IgD-negative memory B cell (primary cell): ENCODE results near the gene PLEKHG3. TPM values are rescaled to one million over a fixed set of nuclear protein-coding genes. Genes with fewer than 3 reads are reported as not detected.

Experiments
- H3K27ac Mint-ChIP-seq, 3 donors: one replicate each; pipeline ENCODE4 v1.8.0; 2020 to 2022; ENCODE audit warnings: mild to moderate bottlenecking in 3 of 3, mixed read lengths in 3 of 3, moderate library complexity in 1 of 3
- H3K27me3 Mint-ChIP-seq: one replicate; pipeline ENCODE4 v1.8.0; 2021; ENCODE audit warnings: mixed read lengths
- H3K36me3 Mint-ChIP-seq: one replicate; pipeline ENCODE4 v1.8.0; 2020; ENCODE audit warnings: mild to moderate bottlenecking, mixed read lengths
- H3K4me1 Mint-ChIP-seq, 3 donors: one replicate each; pipeline ENCODE4 v1.8.0; 2020 to 2022; ENCODE audit warnings: mixed read lengths in 3 of 3, mild to moderate bottlenecking in 1 of 3
- H3K4me3 Mint-ChIP-seq, 4 donors: one replicate each; pipeline ENCODE4 v1.8.0; 2020 to 2022; ENCODE audit warnings: mild to moderate bottlenecking in 4 of 4, mixed read lengths in 4 of 4, moderate library complexity in 3 of 4
- H3K9me3 Mint-ChIP-seq, 3 donors: one replicate each; pipeline ENCODE4 v1.8.0; 2020 to 2021; ENCODE audit warnings: mixed read lengths in 3 of 3, mild to moderate bottlenecking in 1 of 3
- polyA plus RNA-seq: library from polyadenylated mRNA; unstranded; fragments of 300-500 nt; fragmentation: Illumina TruSeq; gene quantifications from one replicate; pipeline ENCODE4 v1.2.3, GENCODE V29; 2021

The PLEKHG3 gene
- polyA plus RNA-seq, 1 donor from 2014 or later, result 4.7 TPM

DNA sequence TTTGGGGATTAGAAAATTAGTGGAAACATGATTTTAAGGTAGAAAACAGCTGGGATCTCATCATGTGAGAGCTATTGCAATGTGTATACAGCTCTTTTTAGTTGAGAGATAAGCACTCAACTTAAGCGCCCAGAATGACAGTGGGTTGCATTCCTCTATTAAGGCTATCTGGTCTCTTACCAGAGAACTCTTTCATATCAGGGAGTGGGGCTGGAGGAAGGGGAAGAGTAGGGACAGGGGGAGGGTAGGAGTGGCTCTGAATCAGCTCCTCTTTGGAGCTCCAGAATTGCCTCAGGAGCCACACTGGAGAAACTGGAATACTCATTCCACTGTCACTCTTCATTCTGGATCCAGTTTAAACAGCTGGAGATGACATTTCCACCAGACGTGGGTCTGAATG is 9.2 kb upstream of the PLEKHG3 start:
- peaks cover under 1 to 7% (median 6%) of the 10 kb centered on the region in 3 donors for H3K4me1 Mint-ChIP-seq
- no peaks in the 10 kb centered on the region for H3K36me3 Mint-ChIP-seq
- H3K4me3 Mint-ChIP-seq, result no peak overlapping the region
- H3K27ac Mint-ChIP-seq, result no peak overlapping the region
- H3K9me3 Mint-ChIP-seq, result no peaks in the 10 kb centered on the region
- H3K27me3 Mint-ChIP-seq, result peaks cover 3% of the 10 kb centered on the region

DNA sequence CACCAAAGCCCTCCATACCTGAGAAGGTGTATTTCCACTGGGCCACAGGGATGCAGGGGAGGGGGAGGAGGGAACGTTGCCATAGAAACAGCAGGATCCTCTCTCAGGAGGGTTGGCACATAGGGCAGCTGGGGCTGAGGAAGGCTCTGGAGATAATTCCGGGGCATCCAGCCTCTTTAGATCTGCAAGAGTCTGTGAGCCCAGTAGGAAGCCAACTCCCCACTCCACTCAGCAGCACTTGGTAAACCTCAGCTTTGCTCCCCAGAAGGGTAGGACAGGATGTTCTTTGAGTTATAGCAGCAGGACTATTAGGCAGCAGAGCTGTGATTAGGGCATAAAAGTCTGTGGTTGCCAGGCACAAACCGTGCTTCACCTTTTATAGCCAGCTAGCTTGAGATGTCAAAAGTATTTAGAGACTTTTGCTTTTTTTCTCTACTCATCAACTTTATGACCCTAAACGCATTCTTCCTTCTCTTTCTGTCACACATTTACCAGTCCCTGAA is 7.8 kb upstream of the PLEKHG3 start:
- no peaks in the 10 kb centered on the region for H3K36me3 Mint-ChIP-seq
- no peaks in the 10 kb centered on the region for H3K9me3 Mint-ChIP-seq
- H3K27me3 Mint-ChIP-seq, result peaks cover 12% of the 10 kb centered on the region
- H3K4me1 Mint-ChIP-seq, result peaks cover 2 to 7% (median 6%) of the 10 kb centered on the region in 3 donors
- H3K27ac Mint-ChIP-seq, result no peak overlapping the region
- peak overlapping the region in 1 of 4 donors; percentile 52 for H3K4me3 Mint-ChIP-seq

DNA sequence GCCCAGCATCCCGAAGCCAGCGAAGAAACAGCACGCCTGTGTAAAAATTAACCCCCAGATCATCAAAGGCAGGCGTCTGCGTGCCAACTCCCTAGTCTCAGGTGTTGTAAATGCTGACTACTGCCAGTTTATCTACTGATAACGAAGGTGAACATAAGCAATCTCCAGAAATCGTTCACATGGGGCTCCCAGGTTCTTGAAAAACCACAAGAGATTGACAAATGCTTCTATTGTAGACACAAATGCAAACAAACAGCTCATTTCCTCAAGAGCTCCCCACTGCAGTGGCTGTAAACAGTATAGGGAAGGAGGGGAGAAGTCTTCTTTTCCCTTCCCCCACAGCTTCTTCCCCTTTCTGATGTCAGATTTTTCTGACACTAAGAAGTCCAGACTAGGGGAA is 5.3 kb upstream of the PLEKHG3 start:
- H3K27me3 Mint-ChIP-seq, result peaks cover 34% of the 10 kb centered on the region
- H3K27ac Mint-ChIP-seq, result no peak overlapping the region
- no peaks in the 10 kb centered on the region for H3K9me3 Mint-ChIP-seq
- H3K4me3 Mint-ChIP-seq, result no peak overlapping the region
- peaks cover 6 to 18% (median 18%) of the 10 kb centered on the region in 3 donors for H3K4me1 Mint-ChIP-seq
- no peaks in the 10 kb centered on the region for H3K36me3 Mint-ChIP-seq

DNA sequence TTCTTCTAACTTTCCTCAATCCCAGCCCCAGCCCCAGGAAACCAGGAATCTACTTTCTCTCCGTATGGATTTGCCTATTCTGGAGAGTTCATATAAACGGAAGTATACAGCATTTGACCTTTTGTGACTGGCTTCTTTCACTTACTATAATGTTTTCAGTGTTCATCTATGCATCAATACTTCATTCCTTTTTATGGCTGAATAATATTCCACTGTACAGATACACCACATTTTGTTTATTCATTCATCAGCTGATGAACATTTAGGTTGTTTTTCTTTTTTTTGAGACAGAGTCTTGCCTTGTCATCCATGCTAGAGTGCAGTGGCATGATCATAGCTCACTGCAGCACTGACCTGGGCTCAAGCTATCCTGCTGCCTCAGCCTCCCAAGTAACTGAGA is 3.9 kb upstream of the PLEKHG3 start:
- no peaks in the 10 kb centered on the region for H3K9me3 Mint-ChIP-seq
- peaks cover 38% of the 10 kb centered on the region for H3K27me3 Mint-ChIP-seq
- H3K27ac Mint-ChIP-seq, result peak overlapping the region in 1 of 3 donors; percentile 77
- H3K4me1 Mint-ChIP-seq, result peaks cover 7 to 20% (median 18%) of the 10 kb centered on the region in 3 donors
- no peak overlapping the region for H3K4me3 Mint-ChIP-seq
- H3K36me3 Mint-ChIP-seq, result no peaks in the 10 kb centered on the region

DNA sequence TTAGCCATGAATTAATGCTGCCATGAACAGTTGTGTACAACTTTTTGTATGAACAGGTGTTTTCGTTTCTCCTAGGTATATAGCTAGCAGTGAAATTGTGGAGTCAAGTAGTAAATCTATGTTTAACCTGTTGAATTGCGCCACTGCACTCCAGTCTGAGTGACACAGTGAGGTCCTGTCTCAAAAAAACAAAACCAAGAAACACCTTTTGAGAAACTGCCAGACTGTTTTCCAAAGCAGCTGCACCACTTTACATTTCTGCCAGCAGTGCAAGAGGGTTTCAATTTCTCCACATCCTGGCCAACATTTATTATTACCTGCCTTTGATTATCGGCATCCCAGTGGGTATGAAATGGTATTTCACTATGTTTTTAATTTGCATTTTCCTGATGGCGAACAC is 3.3 kb upstream of the PLEKHG3 start:
- Mint-ChIP-seq H3K27ac (no peak overlapping the region), H3K9me3 (no peaks in the 10 kb centered on the region), H3K4me3 (no peak overlapping the region), H3K4me1 (peaks cover 8 to 25% (median 24%) of the 10 kb centered on the region in 3 donors), H3K27me3 (peaks cover 44% of the 10 kb centered on the region), H3K36me3 (no peaks in the 10 kb centered on the region)

DNA sequence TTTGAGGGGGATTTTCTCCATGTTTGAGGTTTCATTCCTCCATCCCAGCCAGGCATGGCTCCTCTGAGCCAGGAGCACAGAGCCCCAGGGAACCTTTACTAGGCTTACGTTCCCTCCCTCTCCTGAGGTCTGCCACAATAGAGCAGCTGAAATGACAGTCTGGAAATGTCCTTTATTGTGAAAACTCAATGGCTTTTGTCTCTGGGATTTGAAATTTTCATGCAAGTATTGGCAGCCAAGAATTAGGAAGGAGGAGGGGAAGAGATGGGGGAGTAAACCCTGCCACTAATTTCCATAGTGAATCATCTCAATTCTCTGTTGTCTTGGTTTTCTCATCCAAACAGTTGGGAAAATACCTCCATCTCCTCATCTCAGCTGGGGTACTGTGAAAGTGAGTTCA is 2.6 kb upstream of the PLEKHG3 start:
- H3K27ac Mint-ChIP-seq, result no peak overlapping the region
- no peak overlapping the region for H3K4me3 Mint-ChIP-seq
- peaks cover 47% of the 10 kb centered on the region for H3K27me3 Mint-ChIP-seq
- no peaks in the 10 kb centered on the region for H3K36me3 Mint-ChIP-seq
- peaks cover 8 to 26% (median 25%) of the 10 kb centered on the region in 3 donors for H3K4me1 Mint-ChIP-seq
- no peaks in the 10 kb centered on the region for H3K9me3 Mint-ChIP-seq

DNA sequence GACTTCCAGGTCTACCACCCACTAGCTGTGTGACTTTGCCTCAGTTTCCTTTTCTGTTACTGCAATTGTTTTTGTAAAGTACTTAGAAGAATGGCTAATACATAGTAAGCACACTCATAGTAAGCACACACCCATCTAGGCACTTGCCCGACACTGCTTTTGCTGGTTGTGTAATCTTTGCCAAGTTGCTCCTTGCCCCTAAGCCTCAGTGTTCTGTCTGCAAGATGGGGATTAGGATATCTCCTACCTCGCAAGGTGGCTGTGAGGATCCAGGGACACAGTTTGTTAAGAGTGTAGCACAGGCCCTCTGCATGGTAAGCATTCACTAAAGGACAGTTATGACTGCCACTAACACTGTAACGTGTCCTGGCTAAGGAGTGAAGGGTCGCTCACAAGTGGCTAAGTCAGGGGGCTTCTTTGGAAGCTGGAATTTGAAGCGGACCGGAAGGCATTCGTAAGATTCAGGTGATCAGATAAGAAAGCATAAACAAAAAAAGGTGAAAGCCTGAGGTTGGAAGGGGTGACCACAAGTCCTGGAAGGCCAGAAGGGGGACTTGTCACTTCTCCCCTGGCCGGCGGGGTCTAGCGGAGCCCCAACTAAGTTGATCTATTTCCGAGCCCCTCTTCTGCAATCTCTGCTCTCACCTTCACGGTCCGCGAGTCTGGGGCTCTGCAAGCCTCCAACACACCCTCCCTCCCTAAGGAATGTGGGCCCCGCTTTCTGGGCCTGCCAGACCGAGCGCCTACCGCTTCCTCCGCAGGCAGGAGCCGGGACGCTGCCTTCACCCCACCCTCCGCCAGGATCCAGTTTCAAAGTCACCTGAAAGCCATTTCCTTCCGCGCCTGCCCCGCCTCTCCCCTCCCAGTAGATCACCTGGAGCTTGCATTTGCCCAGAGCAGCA is 1.5 kb upstream of the PLEKHG3 start:
- Mint-ChIP-seq H3K27me3 (peaks cover 50% of the 10 kb centered on the region), H3K27ac (peak overlapping the region in 2 of 3 donors; percentile 13 to 75), H3K4me3 (peak overlapping the region; percentile 51 to 91 (median 76))

DNA sequence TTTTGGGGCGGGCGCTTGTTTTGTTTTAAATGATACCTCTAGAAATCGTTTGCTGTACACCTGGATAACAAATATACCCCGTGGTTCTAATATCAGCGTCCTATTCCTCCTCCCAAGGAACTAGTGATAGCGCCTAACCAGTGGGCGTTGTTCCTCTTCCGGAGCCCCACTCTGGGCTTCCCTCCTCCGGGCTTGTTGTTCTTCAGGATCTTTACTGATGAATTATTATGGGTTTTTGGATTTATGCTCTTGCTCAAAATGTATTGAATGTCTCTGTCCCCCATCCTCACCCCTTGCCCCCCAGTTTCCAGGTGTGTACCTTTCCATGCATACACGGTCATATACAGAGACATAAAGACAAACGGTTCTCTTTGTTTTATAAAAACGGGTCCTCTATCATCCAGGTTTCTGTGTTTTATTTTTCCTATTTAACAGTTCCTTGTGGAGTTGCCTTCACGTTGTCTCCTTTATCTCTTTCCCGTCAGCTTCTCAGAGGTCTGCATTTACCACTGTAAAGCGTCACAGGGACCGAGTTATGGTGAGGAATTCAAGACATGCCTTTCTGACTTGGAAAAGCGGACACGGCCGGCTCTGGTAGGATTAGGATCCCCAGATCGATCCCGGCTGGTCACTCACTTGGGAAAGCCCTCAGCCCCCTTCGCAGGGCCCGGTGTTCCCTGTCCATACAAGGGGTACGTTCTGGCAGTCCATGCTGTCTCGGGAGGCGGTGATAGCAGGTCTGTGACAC is 655 bp upstream of the PLEKHG3 start:
- Mint-ChIP-seq H3K27ac (peak overlapping the region in 1 of 3 donors; percentile 75), H3K9me3 (no peaks in the 10 kb centered on the region), H3K36me3 (no peaks in the 10 kb centered on the region), H3K4me1 (peaks cover 10 to 36% (median 28%) of the 10 kb centered on the region in 3 donors), H3K27me3 (peaks cover 50% of the 10 kb centered on the region), H3K4me3 (peak overlapping the region; percentile 51 to 91 (median 76))

More for the DNA sequence above, 1.5 kb upstream of the PLEKHG3 start:
- no peaks in the 10 kb centered on the region for H3K9me3 Mint-ChIP-seq
- H3K4me1 Mint-ChIP-seq, result peaks cover 8 to 32% (median 28%) of the 10 kb centered on the region in 3 donors
- no peaks in the 10 kb centered on the region for H3K36me3 Mint-ChIP-seq

DNA sequence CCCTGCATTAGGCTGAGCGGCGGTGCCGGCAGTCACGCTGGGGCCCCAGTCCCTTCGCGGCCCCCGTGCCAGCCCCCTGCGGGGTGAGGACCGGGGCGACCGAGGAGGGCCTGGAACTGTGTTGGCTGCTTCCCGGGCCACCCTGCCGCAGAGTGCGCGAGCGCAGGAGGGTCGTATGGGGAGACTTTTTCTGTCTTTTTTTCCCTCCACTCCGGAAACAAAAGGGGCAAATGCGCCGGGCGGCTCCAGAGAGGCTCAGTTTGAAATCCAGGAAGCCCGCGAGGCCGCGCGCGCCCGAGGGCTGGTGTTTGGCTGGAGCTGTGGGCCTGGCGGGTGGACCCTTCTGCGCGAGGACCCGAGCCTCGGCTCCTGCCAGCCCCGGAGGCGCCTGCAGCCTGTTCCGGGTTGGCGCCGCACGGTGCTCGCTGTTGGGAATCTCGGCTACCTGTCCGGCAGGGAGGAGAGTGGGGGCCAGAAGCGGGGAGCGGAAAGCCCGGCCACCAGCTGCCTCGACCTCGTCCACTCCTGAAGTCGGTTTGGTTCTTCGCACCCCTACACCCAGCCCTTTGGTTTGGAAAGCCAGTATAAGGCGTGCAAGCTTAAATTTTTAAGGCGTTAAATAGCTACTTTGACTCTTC is 638 bp downstream of the PLEKHG3 start:
- Mint-ChIP-seq H3K27ac (peak overlapping the region in 1 of 3 donors; percentile 62), H3K9me3 (no peaks in the 10 kb centered on the region), H3K27me3 (peaks cover 53% of the 10 kb centered on the region), H3K4me3 (peak overlapping the region; percentile 28 to 87 (median 63)), H3K4me1 (peaks cover 19 to 39% (median 30%) of the 10 kb centered on the region in 3 donors), H3K36me3 (no peaks in the 10 kb centered on the region)

DNA sequence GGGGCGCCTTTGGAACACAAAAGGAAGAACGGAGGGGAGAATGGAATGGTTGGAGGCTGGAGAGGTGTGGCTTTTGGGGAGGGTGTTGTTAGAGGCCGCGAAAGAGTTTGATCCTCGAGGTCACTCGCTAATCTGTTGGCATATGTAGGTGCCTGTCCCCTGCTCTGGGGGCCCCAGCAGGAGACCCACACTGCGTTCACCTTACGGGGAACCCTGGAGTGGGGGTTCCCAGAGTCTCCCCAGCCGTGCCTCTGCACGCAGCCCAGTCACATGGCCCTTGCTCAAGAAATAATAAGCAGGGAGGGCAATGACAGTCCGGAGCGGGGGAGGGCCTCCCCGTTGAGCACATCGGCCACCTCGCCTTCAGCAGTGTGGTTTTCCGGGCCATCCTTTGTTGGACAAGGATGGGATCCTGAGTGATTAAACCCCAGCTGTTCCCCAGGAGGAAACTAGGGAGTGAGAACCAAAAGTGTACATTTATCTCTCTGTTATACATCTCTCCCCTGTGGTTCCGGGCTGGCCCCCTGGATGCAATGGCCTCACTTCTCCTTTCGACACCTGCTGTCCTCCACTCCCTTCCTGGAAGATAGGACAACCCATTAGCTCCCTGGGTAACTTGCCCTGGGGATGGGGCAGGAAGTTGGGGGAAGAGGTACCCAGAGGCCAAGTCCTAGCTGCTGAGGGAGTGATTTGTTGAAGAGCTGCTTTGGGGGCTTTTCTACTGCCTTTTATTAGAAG is 1.3 kb downstream of the PLEKHG3 start:
- H3K4me1 Mint-ChIP-seq, result peaks cover 17 to 39% (median 30%) of the 10 kb centered on the region in 3 donors
- H3K9me3 Mint-ChIP-seq, result no peaks in the 10 kb centered on the region
- H3K4me3 Mint-ChIP-seq, result peak overlapping the region; percentile 28 to 87 (median 67)
- H3K36me3 Mint-ChIP-seq, result no peaks in the 10 kb centered on the region
- peaks cover 50% of the 10 kb centered on the region for H3K27me3 Mint-ChIP-seq
- H3K27ac Mint-ChIP-seq, result peak overlapping the region in 1 of 3 donors; percentile 62

DNA sequence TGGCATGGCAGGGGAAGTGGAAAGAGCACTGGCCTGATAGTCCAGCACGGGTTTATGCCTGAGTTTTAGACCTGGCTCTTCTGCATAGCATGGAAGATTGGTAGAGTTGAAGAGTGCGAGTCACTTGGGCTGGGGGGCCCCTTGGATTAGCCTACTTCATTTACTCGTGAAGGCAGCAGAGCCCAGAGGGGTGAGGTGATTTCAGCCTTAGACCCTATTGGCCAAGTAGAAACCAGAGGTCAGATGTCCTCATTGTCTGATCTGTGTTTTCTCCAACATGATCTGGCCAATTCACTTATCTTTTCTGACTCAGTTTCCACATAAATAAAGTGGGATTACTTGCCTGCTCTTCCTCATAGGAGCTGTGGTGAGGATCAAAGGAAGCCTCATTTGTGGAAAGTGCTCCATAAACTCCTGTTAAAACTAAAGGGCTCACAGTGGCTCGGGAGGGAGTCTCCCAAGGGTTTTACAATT is 1.9 kb downstream of the PLEKHG3 start:
- H3K27ac Mint-ChIP-seq, result no peak overlapping the region
- peaks cover 17 to 39% (median 30%) of the 10 kb centered on the region in 3 donors for H3K4me1 Mint-ChIP-seq
- H3K27me3 Mint-ChIP-seq, result peaks cover 46% of the 10 kb centered on the region
- no peaks in the 10 kb centered on the region for H3K9me3 Mint-ChIP-seq
- H3K4me3 Mint-ChIP-seq, result peak overlapping the region in 3 of 4 donors; percentile 28 to 87 (median 82)
- H3K36me3 Mint-ChIP-seq, result no peaks in the 10 kb centered on the region

DNA sequence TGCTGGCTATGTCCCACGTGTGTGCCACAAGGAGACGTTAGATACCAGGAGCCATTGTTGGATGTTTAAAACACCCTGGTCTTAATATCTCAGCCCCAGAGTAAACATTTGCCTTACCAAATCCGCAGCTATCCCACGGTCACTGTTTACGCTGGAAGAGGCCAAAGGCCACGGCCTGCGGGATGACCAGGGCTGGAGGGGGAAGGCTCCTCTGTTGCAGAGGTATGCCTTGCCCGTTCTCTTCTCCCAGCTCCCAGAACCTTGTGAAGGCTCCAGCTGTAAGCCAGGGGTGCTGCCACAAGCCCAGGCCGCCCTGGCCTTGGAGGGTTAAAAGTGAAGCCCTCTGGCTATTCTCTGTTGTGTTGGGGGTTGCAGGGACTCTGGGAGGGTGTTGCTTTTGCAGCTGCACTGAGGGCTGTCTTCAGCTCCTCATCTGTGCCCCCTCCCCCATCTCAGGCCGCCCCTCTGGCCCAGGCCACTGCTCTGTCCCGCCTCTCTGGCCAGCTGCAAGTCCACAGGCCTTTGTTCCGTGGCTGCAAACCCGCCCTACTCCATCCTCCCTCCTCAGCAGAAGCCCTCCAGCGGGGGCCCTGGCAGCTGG is 2.5 kb downstream of the PLEKHG3 start:
- H3K36me3 Mint-ChIP-seq, result no peaks in the 10 kb centered on the region
- no peaks in the 10 kb centered on the region for H3K9me3 Mint-ChIP-seq
- H3K4me1 Mint-ChIP-seq, result peaks cover 17 to 39% (median 30%) of the 10 kb centered on the region in 3 donors
- no peak overlapping the region for H3K27ac Mint-ChIP-seq
- peaks cover 41% of the 10 kb centered on the region for H3K27me3 Mint-ChIP-seq
- peak overlapping the region in 3 of 4 donors; percentile 28 to 87 (median 28) for H3K4me3 Mint-ChIP-seq

DNA sequence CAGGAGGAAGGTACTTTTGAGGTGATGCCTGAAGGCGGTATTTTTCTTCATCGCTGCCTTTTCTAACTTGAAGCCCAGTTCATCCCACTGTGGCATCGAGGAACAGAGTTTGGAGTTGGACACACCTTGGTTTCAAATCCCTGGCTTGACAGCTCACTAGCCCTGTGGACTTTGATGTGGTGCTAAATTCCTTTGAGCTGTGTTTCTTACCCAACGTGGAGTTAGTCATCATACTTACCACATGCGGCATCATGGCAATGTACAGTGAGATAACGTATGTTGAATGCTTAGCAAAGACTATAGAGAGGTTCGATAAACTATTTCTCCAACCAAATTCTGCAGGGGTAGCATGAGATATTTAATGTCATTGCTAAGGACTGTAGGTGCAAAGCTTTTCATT is 3.4 kb downstream of the PLEKHG3 start:
- H3K27me3 Mint-ChIP-seq, result peaks cover 35% of the 10 kb centered on the region
- H3K36me3 Mint-ChIP-seq, result no peaks in the 10 kb centered on the region
- peak overlapping the region in 1 of 4 donors; percentile 14 for H3K4me3 Mint-ChIP-seq
- H3K4me1 Mint-ChIP-seq, result peaks cover 17 to 42% (median 28%) of the 10 kb centered on the region in 3 donors
- peaks cover under 1 to 2% (median under 1%) of the 10 kb centered on the region in 3 donors for H3K9me3 Mint-ChIP-seq
- no peak overlapping the region for H3K27ac Mint-ChIP-seq
